PFSK-1 (cell line): Measurements from ENCODE around the gene GNB5.

ENCODE experiments used
- FOXP2 ChIP-seq: optimal IDR thresholded peaks from 2 replicates; pipeline ENCODE3; 2011; ENCODE audit warnings: borderline replicate concordance, control low read depth, inconsistent platforms; ENCODE audit not compliant: insufficient read depth; ENCODE audit errors: extremely low read length, extremely low read depth
- POLR2AphosphoS5 ChIP-seq: IDR thresholded peaks from 2 replicates; pipeline ENCODE4 v1.6.1; 2012; ENCODE audit warnings: low read depth, mild to moderate bottlenecking, control low read depth, low read length, moderate library complexity
- SIN3A ChIP-seq: IDR thresholded peaks from 2 replicates; pipeline ENCODE4 v1.6.1; 2012; ENCODE audit warnings: mild to moderate bottlenecking, low read length, moderate library complexity, borderline replicate concordance; ENCODE audit not compliant: insufficient read depth
- TAF1 ChIP-seq: IDR thresholded peaks from 2 replicates; pipeline ENCODE4 v1.6.1; 2012; ENCODE audit warnings: low read length, control low read depth, borderline replicate concordance; ENCODE audit not compliant: insufficient read depth
- TF ChIP-seq, protein P1 (sequence below), 2 experiments: IDR thresholded peaks; 2 replicates each; pipeline versions ENCODE4 v1.6.1 to v1.8.0; 2011 to 2012; ENCODE audit warnings: low read depth in 2 of 2, low read length in 2 of 2, control low read depth in 1 of 2, inconsistent platforms in 1 of 2, mild to moderate bottlenecking in 1 of 2, moderate library complexity in 1 of 2; ENCODE audit not compliant: insufficient read depth in 1 of 2

GNB5 gene

DNA sequence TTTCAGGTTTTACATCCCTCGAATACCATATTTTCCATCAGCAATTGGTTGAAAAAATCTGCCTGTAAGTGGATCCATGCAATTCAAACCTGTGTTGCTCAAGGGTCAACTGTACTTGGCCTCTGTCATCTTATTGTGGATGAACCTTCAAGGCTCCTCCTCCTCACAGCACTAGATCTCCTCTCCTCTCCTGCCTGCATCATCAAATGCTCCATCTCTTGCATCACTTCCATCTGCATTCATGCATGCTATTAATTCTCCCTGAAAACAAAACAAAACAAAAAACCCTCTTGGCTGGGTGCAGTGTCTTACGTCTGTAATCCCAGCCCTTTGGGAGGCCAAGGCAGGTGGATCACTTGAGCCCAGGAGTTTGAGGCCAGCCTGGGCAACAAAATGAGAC is 88.7 kb downstream of the GNB5 start:
- no peak for TF ChIP-seq TAF1
- no peak for TF ChIP-seq FOXP2
- no peak for TF ChIP-seq POLR2AphosphoS5
- no peak for TF ChIP-seq SIN3A
- TF ChIP-seq, protein P1, sequence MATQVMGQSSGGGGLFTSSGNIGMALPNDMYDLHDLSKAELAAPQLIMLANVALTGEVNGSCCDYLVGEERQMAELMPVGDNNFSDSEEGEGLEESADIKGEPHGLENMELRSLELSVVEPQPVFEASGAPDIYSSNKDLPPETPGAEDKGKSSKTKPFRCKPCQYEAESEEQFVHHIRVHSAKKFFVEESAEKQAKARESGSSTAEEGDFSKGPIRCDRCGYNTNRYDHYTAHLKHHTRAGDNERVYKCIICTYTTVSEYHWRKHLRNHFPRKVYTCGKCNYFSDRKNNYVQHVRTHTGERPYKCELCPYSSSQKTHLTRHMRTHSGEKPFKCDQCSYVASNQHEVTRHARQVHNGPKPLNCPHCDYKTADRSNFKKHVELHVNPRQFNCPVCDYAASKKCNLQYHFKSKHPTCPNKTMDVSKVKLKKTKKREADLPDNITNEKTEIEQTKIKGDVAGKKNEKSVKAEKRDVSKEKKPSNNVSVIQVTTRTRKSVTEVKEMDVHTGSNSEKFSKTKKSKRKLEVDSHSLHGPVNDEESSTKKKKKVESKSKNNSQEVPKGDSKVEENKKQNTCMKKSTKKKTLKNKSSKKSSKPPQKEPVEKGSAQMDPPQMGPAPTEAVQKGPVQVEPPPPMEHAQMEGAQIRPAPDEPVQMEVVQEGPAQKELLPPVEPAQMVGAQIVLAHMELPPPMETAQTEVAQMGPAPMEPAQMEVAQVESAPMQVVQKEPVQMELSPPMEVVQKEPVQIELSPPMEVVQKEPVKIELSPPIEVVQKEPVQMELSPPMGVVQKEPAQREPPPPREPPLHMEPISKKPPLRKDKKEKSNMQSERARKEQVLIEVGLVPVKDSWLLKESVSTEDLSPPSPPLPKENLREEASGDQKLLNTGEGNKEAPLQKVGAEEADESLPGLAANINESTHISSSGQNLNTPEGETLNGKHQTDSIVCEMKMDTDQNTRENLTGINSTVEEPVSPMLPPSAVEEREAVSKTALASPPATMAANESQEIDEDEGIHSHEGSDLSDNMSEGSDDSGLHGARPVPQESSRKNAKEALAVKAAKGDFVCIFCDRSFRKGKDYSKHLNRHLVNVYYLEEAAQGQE (IDR thresholded peaks at IDR 0.05; ENCODE audit: insufficient read depth in 1 of 2, low read depth in 2 of 2, low read length in 2 of 2): no peak

DNA sequence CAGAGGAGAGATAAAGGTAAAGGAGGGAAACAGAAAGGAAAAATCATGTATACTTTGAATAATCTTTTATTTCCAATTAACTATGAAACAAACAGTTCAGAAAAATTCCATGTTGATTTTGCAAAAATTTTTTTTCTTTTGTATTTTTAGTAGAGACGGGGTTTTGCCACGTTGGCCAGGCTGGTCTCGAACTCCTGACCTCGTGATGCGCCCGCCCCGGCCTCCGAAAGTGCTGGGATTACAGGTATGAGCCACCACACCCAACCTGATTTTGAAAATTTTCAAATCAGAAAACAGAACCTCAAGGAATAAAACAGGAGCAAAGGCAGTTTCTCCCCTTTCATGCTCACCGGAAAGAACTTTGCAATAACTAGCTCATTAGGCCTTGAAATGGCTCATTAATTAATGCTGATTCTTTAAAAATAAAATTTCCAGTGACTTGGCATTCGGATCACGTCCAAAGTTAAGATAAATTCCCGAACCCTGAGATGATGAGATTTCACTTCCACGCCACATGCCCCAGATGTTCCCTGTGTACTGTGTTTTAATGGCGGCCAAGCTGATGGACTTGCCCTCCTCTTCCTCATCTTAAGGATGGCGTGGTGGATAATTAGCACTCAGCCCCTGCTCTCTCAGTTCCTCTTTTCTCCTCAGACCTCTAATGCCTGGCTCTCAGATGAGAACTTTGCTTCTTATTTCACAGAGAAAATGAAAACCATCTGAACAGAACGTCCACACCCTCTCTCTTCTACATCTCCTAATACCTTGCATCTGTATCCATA is 89.5 kb downstream of the GNB5 start:
- no peak for TF ChIP-seq TAF1
- TF ChIP-seq FOXP2: no peak
- no peak for TF ChIP-seq SIN3A
- TF ChIP-seq POLR2AphosphoS5: no peak
- TF ChIP-seq, protein P1 (IDR thresholded peaks at IDR 0.05; ENCODE audit: insufficient read depth in 1 of 2, low read depth in 2 of 2, low read length in 2 of 2): no peak

DNA sequence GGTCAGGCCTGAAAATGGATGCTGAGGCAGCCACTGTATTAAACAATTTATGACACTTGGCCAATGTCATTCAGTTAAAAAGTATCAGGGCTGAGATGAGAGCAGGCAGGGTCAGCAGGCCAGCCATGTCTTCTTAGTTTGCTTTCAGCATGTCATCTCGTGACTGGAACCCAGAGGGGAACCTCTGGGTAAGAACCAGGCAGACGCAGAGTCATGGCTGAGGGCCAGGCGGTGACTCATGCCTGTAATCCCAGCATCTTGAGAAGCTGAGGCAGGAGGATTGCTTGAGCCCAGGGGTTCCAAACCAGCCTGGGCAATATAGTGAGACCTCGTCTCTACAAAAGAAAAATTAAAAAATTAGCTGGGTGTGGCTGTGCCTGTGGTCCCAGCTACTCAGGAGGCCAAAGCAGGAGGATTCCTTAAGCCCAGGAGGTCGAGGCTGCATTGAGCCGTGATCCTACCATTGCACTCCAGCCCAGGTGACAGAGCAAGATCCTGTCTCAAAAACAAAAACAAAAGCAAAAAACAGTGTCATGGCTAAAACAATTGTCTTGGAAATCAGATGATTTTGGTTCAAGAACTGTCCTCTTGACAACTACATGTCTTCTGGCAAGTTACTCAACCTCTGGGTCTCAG is 90.3 kb downstream of the GNB5 start:
- TF ChIP-seq TAF1 (no peak), POLR2AphosphoS5 (no peak), FOXP2 (no peak), SIN3A (no peak; the same call in 1 of the 2 replicates)
- TF ChIP-seq, protein P1 (IDR thresholded peaks at IDR 0.05; ENCODE audit: insufficient read depth in 1 of 2, low read depth in 2 of 2, low read length in 2 of 2): no peak

DNA sequence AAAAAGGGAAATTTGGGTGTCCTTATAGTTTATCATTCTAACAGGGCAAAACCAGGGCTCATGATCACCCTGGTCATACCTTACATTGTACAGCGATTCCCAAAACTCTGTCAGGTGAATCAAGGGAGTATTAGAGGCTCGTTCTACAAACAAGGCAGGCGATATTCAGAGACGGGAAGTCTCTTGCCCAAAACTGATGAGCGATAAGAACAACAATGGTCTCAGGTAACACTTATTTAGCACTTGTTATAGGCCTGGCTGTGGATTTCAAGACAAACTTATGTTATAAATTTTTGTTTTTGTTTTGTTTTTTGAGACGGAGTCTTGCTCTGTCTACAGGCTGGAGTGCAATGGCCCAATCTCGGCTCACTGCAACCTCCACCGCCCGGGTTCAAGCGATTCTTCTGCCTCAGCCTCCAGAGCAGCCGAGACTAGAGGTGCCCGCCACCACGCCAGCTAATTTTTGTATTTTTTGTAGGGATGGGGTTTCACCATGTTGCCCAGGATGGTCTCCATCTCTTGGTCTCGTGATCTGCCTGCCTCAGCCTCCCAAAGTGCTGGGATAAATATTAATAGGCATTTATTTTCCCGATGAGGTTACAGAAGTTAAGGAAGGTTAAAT is 91.4 kb downstream of the GNB5 start:
- TF ChIP-seq SIN3A: no peak
- no peak for TF ChIP-seq POLR2AphosphoS5
- TF ChIP-seq, protein P1 (IDR thresholded peaks at IDR 0.05; ENCODE audit: insufficient read depth in 1 of 2, low read depth in 2 of 2, low read length in 2 of 2): no peak
- no peak for TF ChIP-seq FOXP2
- no peak for TF ChIP-seq TAF1
